Activated naive CD4-positive, alpha-beta T cell treated with anti-CD3 and anti-CD28 coated beads, Interleukin-2, amount 50 U/mL, for 16 hours (primary cell): ENCODE results near the gene CD109.
A peak's percentile ranks its signal among the peaks of the same experiment; 100 is the strongest.
"Not testable (repeated sequence)": the region's sequence is repeated elsewhere in the genome, so short reads cannot be mapped to it uniquely, and the experiment has no call there.

Source experiments
- DNase-seq: peaks from one replicate; pipeline ENCODE4 v3.0.0-alpha.2; 2020

Gene CD109

GRCh38 chr6:73695619-73696421 is at the start of gene CD109:
Gene CD109, plus strand, starts transcription at chr6:73696203. Its CDS starts 13 bp downstream, at chr6:73696216.
- peak; percentile 76 for DNase-seq

GRCh38 chr6:73648166-73648565 is 47.8 kb upstream of the CD109 start:
- DNase-seq: no peak

GRCh38 chr6:73649783-73650182 is 46.2 kb upstream of the CD109 start:
- no peak for DNase-seq

GRCh38 chr6:73652637-73653570 is 43.1 kb upstream of the CD109 start:
- DNase-seq: peak; percentile 56

GRCh38 chr6:73653571-73654424 is 42.2 kb upstream of the CD109 start, which contains the start of gene SLC17A5:
Gene SLC17A5, minus strand, starts transcription at chr6:73653992. Its CDS starts 106 bp downstream, at chr6:73653886.
- peak; percentile 91 for DNase-seq

GRCh38 chr6:73655341-73655917 is 40.6 kb upstream of the CD109 start:
- DNase-seq: no peak

- no peak for DNase-seq
Observed at GRCh38 chr6:73656531-73657145, 39.4 kb upstream of the CD109 start.

- DNase-seq: no peak
Observed at GRCh38 chr6:73657201-73657600, 38.8 kb upstream of the CD109 start.

GRCh38 chr6:73664701-73665100 is 31.3 kb upstream of the CD109 start:
- DNase-seq: no peak

GRCh38 chr6:73665686-73666319 is 30.2 kb upstream of the CD109 start:
- no peak for DNase-seq

GRCh38 chr6:73666393-73666792 is 29.6 kb upstream of the CD109 start:
- no peak for DNase-seq

- no peak for DNase-seq
Observed at GRCh38 chr6:73667798-73668197, 28.2 kb upstream of the CD109 start.

GRCh38 chr6:73669005-73669404 is 27.0 kb upstream of the CD109 start:
- DNase-seq: no peak

- DNase-seq: no peak
Observed at GRCh38 chr6:73671911-73672685, 23.9 kb upstream of the CD109 start.

- peak; percentile 63 for DNase-seq
Observed at GRCh38 chr6:73675466-73676098, 20.4 kb upstream of the CD109 start.

- no peak for DNase-seq
Observed at GRCh38 chr6:73679009-73679408, 17.0 kb upstream of the CD109 start.

GRCh38 chr6:73679846-73680245 is 16.2 kb upstream of the CD109 start:
- not testable (repeated sequence) for DNase-seq

- DNase-seq: no peak
Observed at GRCh38 chr6:73680289-73680918, 15.6 kb upstream of the CD109 start.

- DNase-seq: not testable (repeated sequence)
Observed at GRCh38 chr6:73683574-73683973, 12.4 kb upstream of the CD109 start.
